HepG2 (cell line): ENCODE measurements around the gene SLC7A11.

Experiments used
- EP300 ChIP-seq, 3 experiments: sonication (generic) in 1 of 3; formaldehyde crosslinking in 1 of 3; IDR thresholded peaks; 2 replicates each; pipeline versions ENCODE4 v1.5.1 to v1.6.1; 2011 to 2020; ENCODE audit warnings: low read depth in 2 of 3, low read length in 2 of 3, borderline replicate concordance in 1 of 3, improper control_type of control experiment in 1 of 3, mild to moderate bottlenecking in 1 of 3, missing genetic modification reagents in 1 of 3, moderate library complexity in 1 of 3
- HDAC1 ChIP-seq: sonication (generic); formaldehyde crosslinking; IDR thresholded peaks from 2 replicates; pipeline ENCODE4 v1.5.1; 2020; ENCODE audit warnings: mild to moderate bottlenecking, missing genetic modification reagents
- HNRNPH1 ChIP-seq: fragments of 200-400 bp; formaldehyde crosslinking; optimal IDR thresholded peaks from 2 replicates; pipeline ENCODE3; 2017; ENCODE audit warnings: mild to moderate bottlenecking, low read depth, low read length
- JUN ChIP-seq: sonication (generic); formaldehyde crosslinking; IDR thresholded peaks from 2 replicates; pipeline ENCODE4 v1.4.0; 2020; ENCODE audit warnings: mild to moderate bottlenecking, missing genetic modification reagents
- MXI1 ChIP-seq: IDR thresholded peaks from 3 replicates; pipeline ENCODE4 v1.6.1; 2012; ENCODE audit warnings: low read depth, low read length, inconsistent platforms, borderline replicate concordance
- POLR2A ChIP-seq, 2 experiments: IDR thresholded peaks; 2 replicates each; pipeline ENCODE4 v1.6.1; 2011; ENCODE audit warnings: low read depth in 2 of 2, low read length in 2 of 2, mild to moderate bottlenecking in 1 of 2, moderate library complexity in 1 of 2; ENCODE audit not compliant: insufficient read depth in 1 of 2
- SIN3A ChIP-seq: IDR thresholded peaks from 2 replicates; pipeline ENCODE4 v1.6.1; 2011; ENCODE audit warnings: low read depth, mild to moderate bottlenecking, control low read depth, low read length, borderline replicate concordance
- ZNF143 ChIP-seq: sonication (generic); formaldehyde crosslinking; IDR thresholded peaks from 2 replicates; pipeline ENCODE4 v1.4.0; 2020; ENCODE audit warnings: missing genetic modification reagents
- ZNF207 ChIP-seq: fragments of 450-650 bp; IDR thresholded peaks from 2 replicates; pipeline ENCODE4 v1.6.1; 2016; ENCODE audit warnings: antibody characterized with exemption, borderline replicate concordance
- TF ChIP-seq, protein P1 (sequence below): IDR thresholded peaks from 2 replicates; pipeline ENCODE4 v1.6.1; 2012; ENCODE audit warnings: inconsistent platforms
- TF ChIP-seq, protein P2 (sequence below): sonication (generic); formaldehyde crosslinking; IDR thresholded peaks from 2 replicates; pipeline ENCODE4 v1.5.0; 2020; ENCODE audit warnings: mild to moderate bottlenecking, missing genetic modification reagents, moderate library complexity
- TF ChIP-seq, protein P3 (sequence below): sonication (generic); formaldehyde crosslinking; IDR thresholded peaks from 2 replicates; pipeline ENCODE4 v1.5.1; 2020; ENCODE audit warnings: mild to moderate bottlenecking, missing genetic modification reagents, moderate library complexity

DNA sequence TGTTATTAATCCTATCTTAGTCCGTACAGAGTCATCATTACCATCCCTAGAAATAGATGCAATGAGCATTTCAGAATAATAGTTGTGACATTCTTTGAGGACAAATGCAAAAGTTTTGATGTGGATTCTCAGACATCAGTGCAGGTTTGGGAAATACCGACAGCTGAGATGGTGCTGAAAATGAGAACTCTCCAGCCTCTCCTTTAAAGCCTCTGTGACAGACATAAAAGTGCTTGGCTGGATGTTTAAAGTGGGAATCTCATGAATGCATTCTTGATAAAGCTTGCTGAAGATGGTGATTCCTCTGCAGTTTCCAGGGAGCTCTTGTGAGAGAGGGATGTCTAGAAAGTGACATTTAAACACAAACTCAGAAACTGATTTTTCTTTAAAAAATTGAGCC lies 35.0 kb upstream of the SLC7A11 start:
- no peak for TF ChIP-seq MXI1
- TF ChIP-seq, protein P1, sequence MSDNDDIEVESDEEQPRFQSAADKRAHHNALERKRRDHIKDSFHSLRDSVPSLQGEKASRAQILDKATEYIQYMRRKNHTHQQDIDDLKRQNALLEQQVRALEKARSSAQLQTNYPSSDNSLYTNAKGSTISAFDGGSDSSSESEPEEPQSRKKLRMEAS = no peak
- no peak for TF ChIP-seq ZNF207
- TF ChIP-seq ZNF143 (CRISPR knock-in tag) = no peak
- TF ChIP-seq HDAC1 = no peak
- TF ChIP-seq, protein P2, sequence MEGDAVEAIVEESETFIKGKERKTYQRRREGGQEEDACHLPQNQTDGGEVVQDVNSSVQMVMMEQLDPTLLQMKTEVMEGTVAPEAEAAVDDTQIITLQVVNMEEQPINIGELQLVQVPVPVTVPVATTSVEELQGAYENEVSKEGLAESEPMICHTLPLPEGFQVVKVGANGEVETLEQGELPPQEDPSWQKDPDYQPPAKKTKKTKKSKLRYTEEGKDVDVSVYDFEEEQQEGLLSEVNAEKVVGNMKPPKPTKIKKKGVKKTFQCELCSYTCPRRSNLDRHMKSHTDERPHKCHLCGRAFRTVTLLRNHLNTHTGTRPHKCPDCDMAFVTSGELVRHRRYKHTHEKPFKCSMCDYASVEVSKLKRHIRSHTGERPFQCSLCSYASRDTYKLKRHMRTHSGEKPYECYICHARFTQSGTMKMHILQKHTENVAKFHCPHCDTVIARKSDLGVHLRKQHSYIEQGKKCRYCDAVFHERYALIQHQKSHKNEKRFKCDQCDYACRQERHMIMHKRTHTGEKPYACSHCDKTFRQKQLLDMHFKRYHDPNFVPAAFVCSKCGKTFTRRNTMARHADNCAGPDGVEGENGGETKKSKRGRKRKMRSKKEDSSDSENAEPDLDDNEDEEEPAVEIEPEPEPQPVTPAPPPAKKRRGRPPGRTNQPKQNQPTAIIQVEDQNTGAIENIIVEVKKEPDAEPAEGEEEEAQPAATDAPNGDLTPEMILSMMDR (CRISPR knock-in tag) = no peak
- no peak for TF ChIP-seq JUN (CRISPR knock-in tag)
- TF ChIP-seq HNRNPH1 = no peak
- no peak for TF ChIP-seq SIN3A
- TF ChIP-seq EP300 (IDR thresholded peaks at IDR 0.05; ENCODE audit: low read depth in 2 of 2, low read length in 2 of 2) = no peak
- no peak for TF ChIP-seq EP300 (CRISPR knock-in tag; IDR thresholded peaks at IDR 0.05; ENCODE audit: borderline replicate concordance)
- TF ChIP-seq, protein P3, sequence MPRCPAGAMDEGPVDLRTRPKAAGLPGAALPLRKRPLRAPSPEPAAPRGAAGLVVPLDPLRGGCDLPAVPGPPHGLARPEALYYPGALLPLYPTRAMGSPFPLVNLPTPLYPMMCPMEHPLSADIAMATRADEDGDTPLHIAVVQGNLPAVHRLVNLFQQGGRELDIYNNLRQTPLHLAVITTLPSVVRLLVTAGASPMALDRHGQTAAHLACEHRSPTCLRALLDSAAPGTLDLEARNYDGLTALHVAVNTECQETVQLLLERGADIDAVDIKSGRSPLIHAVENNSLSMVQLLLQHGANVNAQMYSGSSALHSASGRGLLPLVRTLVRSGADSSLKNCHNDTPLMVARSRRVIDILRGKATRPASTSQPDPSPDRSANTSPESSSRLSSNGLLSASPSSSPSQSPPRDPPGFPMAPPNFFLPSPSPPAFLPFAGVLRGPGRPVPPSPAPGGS (CRISPR knock-in tag) = no peak
- TF ChIP-seq POLR2A (IDR thresholded peaks at IDR 0.05; ENCODE audit: insufficient read depth in 1 of 2, low read depth in 2 of 2, low read length in 2 of 2) = no peak
